ENCODE data around the gene FGFR4. TPM values are rescaled to one million over a fixed set of nuclear protein-coding genes. Genes with fewer than 3 reads are reported as not detected.

Gene FGFR4
- polyA plus RNA-seq, 1 donor (not counting 4 experiments of a cell fraction or from before 2014, with no cell fraction given), result 0.62 TPM

DNA sequence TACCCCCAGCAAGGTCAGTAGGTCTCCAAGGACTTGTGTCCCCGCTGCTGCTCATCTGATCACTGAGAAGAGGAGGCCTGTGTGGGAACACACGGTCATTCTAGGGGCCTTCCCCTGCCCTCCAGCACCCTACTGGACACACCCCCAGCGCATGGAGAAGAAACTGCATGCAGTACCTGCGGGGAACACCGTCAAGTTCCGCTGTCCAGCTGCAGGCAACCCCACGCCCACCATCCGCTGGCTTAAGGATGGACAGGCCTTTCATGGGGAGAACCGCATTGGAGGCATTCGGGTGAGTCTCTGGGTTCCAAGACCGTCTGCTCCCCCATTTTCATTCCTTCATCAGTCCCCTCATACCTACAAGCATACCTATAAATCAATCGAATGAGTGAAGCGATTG lies 4.1 kb downstream of the FGFR4 start:
- H3K36me3 ChIP-seq (ENCODE audit: control insufficient read depth in 2 of 2, extremely low read depth in 1 of 2, insufficient read depth in 2 of 2, low read length in 2 of 2), result no peaks in the 10 kb centered on the region
- FAIRE-seq, result no peak

DNA sequence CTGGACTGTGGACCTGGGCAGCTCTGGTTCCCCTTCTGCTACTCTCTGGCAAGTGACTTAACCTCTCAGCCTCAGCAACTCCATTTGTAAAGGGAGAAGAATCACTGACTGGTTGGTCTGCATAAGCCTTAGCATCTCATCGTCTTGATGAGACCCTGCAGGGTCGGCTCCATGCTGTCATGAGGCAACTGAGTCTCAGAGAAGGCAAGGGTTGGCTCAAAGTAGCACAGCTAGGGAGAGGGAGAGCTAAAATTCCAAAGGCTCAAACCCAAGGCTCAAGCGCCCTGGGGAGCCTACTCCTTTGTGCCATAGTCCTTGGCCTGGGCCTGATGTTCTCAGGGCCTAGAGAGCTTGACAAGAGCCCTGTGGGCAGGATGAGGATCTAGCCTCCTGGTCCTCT lies 4.5 kb downstream of the FGFR4 start:
- Histone ChIP-seq H3K27ac (ENCODE audit: control insufficient read depth, insufficient read depth, low read length) (no peak overlapping the region), H2AFZ (ENCODE audit: control insufficient read depth, low read length) (no peak overlapping the region), H3K9me1 (ENCODE audit: control insufficient read depth, extremely low read depth, insufficient read depth, low read length) (no peaks in the 10 kb centered on the region), H3K4me2 (ENCODE audit: control insufficient read depth, extremely low read depth, insufficient read depth, low read depth, low read length) (no peak overlapping the region), H3K9ac (ENCODE audit: control insufficient read depth, extremely low read depth, insufficient read depth, low read length) (no peak overlapping the region), H3K27me3 (ENCODE audit: control insufficient read depth, extremely low read depth, insufficient read depth, low read length) (no peaks in the 10 kb centered on the region), H4K20me1 (ENCODE audit: control insufficient read depth, extremely low read depth, insufficient read depth, low read length) (no peaks in the 10 kb centered on the region), H3K4me3 (ENCODE audit: control insufficient read depth in 2 of 3, extremely low read depth in 1 of 3, insufficient read depth in 2 of 3, low read depth in 1 of 3, low read length in 3 of 3) (no peak overlapping the region), H3K9me3 (ENCODE audit: control insufficient read depth, low read depth, low read length) (no peaks in the 10 kb centered on the region), H3K36me3 (ENCODE audit: control insufficient read depth in 2 of 2, extremely low read depth in 1 of 2, insufficient read depth in 2 of 2, low read length in 2 of 2) (no peaks in the 10 kb centered on the region), H3K4me1 (ENCODE audit: control insufficient read depth, extremely low read depth, insufficient read depth, low read length) (peaks cover 1% of the 10 kb centered on the region), H3K79me2 (ENCODE audit: control insufficient read depth, insufficient read depth, low read length) (no peaks in the 10 kb centered on the region)
- TF ChIP-seq, protein P1, sequence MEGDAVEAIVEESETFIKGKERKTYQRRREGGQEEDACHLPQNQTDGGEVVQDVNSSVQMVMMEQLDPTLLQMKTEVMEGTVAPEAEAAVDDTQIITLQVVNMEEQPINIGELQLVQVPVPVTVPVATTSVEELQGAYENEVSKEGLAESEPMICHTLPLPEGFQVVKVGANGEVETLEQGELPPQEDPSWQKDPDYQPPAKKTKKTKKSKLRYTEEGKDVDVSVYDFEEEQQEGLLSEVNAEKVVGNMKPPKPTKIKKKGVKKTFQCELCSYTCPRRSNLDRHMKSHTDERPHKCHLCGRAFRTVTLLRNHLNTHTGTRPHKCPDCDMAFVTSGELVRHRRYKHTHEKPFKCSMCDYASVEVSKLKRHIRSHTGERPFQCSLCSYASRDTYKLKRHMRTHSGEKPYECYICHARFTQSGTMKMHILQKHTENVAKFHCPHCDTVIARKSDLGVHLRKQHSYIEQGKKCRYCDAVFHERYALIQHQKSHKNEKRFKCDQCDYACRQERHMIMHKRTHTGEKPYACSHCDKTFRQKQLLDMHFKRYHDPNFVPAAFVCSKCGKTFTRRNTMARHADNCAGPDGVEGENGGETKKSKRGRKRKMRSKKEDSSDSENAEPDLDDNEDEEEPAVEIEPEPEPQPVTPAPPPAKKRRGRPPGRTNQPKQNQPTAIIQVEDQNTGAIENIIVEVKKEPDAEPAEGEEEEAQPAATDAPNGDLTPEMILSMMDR (optimal IDR thresholded peaks at IDR 0.05 in 1 of 3, IDR thresholded peaks at IDR 0.05 in 1 of 3, conservative IDR thresholded peaks at IDR 0.05 in 1 of 3; ENCODE audit: extremely low read depth in 1 of 3, insufficient read depth in 2 of 3, low read length in 3 of 3), result no peak
- no peak for TF ChIP-seq EZH2 (IDR thresholded peaks at IDR 0.05; ENCODE audit: low read length)
- dilution Hi-C loops (cut with MboI; ENCODE audit: extremely low pct_ligation_motif_present, low sequenced_read_pairs), result no loop called here
- FAIRE-seq (no peak), DNase-seq (ENCODE audit: low read depth, low spot score) (no peak)

More for the DNA sequence above, 4.1 kb downstream of the FGFR4 start:
- H3K9me3 ChIP-seq (ENCODE audit: control insufficient read depth, low read depth, low read length), result no peaks in the 10 kb centered on the region
- no peaks in the 10 kb centered on the region for H3K27me3 ChIP-seq (ENCODE audit: control insufficient read depth, extremely low read depth, insufficient read depth, low read length)
- no peak overlapping the region for H3K4me2 ChIP-seq (ENCODE audit: control insufficient read depth, extremely low read depth, insufficient read depth, low read depth, low read length)
- H3K27ac ChIP-seq (ENCODE audit: control insufficient read depth, insufficient read depth, low read length), result no peak overlapping the region
- no peaks in the 10 kb centered on the region for H3K79me2 ChIP-seq (ENCODE audit: control insufficient read depth, insufficient read depth, low read length)
- no peaks in the 10 kb centered on the region for H3K9me1 ChIP-seq (ENCODE audit: control insufficient read depth, extremely low read depth, insufficient read depth, low read length)
- no peak for DNase-seq (ENCODE audit: low read depth, low spot score)
- no peak overlapping the region for H3K4me3 ChIP-seq (ENCODE audit: control insufficient read depth in 2 of 3, extremely low read depth in 1 of 3, insufficient read depth in 2 of 3, low read depth in 1 of 3, low read length in 3 of 3)
- dilution Hi-C loops (cut with MboI; ENCODE audit: extremely low pct_ligation_motif_present, low sequenced_read_pairs), result no loop called here
- H4K20me1 ChIP-seq (ENCODE audit: control insufficient read depth, extremely low read depth, insufficient read depth, low read length), result no peaks in the 10 kb centered on the region
- peaks cover 2% of the 10 kb centered on the region for H3K4me1 ChIP-seq (ENCODE audit: control insufficient read depth, extremely low read depth, insufficient read depth, low read length)
- H3K9ac ChIP-seq (ENCODE audit: control insufficient read depth, extremely low read depth, insufficient read depth, low read length), result no peak overlapping the region
- TF ChIP-seq, protein P1 (optimal IDR thresholded peaks at IDR 0.05 in 1 of 3, IDR thresholded peaks at IDR 0.05 in 1 of 3, conservative IDR thresholded peaks at IDR 0.05 in 1 of 3; ENCODE audit: extremely low read depth in 1 of 3, insufficient read depth in 2 of 3, low read length in 3 of 3), result no peak
- no peak for TF ChIP-seq EZH2 (IDR thresholded peaks at IDR 0.05; ENCODE audit: low read length)
- no peak overlapping the region for H2AFZ ChIP-seq (ENCODE audit: control insufficient read depth, low read length)
